ENCODE data around the gene TAF15. TPM values are rescaled to one million over a fixed set of nuclear protein-coding genes. Genes with fewer than 3 reads are reported as not detected.

The TAF15 gene
- total and polyA plus RNA-seq, 2 donors (not counting 1 experiment from before 2014, with no cell fraction given) = 22.9 to 84.1 TPM

DNA sequence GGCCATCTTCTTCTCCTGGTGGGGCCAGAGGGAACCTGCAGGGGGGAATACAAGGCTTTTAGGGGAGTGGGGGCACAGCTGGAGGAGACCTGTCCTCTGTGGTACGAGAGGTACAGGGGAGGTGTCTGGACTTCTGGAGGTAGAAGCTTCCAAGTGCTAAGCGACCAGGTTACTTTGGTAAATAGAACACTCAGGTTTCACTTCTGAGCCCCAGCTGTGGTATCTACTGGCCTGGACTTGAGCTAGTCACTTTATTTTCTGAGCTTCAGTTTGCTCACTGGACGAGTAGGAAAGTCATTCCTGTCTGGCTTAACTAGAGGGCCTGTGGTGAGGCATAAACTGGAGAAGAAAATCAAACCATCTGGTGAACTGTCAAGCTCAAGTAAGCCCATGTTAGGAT is 59.5 kb downstream of the TAF15 start, which contains the start of gene HEATR9:
HEATR9 (minus strand) TSS at position 155 of the 400 bp plus-strand sequence; CDS start at position 6, 149 bp downstream.
- Histone ChIP-seq H3K4me3 (replicated peaks in 1 of 4; ENCODE audit: control extremely low read depth in 1 of 4, insufficient read depth in 1 of 4, low read depth in 3 of 4, low read length in 4 of 4) (no peak within 1 kb of the TSS), H3K9ac (ENCODE audit: insufficient read depth, low read length) (no peak within 1 kb of the TSS), H3K27me3 (ENCODE audit: control insufficient read depth, insufficient read depth, low read length) (no peaks in the 10 kb centered on the region), H3K79me2 (ENCODE audit: control insufficient read depth, insufficient read depth, low read length) (no peaks in the 10 kb centered on the region), H3K27ac (ENCODE audit: insufficient read depth, low read length) (no peak within 1 kb of the TSS), H3K4me2 (ENCODE audit: extremely low read depth, insufficient read depth, low read length) (no peak within 1 kb of the TSS), H3K36me3 (ENCODE audit: control insufficient read depth, insufficient read depth, low read length) (no peaks in the 10 kb centered on the region), H4K20me1 (ENCODE audit: control insufficient read depth, extremely low read depth, insufficient read depth, low read length) (no peaks in the 10 kb centered on the region), H2AFZ (ENCODE audit: low read length) (no peak within 1 kb of the TSS), H3K9me3 (ENCODE audit: control insufficient read depth, insufficient read depth, low read depth, low read length) (no peaks in the 10 kb centered on the region), H3K4me1 (ENCODE audit: control insufficient read depth, extremely low read depth, insufficient read depth, low read length) (peaks cover 7% of the 10 kb centered on the region)
- TF ChIP-seq, protein P1, sequence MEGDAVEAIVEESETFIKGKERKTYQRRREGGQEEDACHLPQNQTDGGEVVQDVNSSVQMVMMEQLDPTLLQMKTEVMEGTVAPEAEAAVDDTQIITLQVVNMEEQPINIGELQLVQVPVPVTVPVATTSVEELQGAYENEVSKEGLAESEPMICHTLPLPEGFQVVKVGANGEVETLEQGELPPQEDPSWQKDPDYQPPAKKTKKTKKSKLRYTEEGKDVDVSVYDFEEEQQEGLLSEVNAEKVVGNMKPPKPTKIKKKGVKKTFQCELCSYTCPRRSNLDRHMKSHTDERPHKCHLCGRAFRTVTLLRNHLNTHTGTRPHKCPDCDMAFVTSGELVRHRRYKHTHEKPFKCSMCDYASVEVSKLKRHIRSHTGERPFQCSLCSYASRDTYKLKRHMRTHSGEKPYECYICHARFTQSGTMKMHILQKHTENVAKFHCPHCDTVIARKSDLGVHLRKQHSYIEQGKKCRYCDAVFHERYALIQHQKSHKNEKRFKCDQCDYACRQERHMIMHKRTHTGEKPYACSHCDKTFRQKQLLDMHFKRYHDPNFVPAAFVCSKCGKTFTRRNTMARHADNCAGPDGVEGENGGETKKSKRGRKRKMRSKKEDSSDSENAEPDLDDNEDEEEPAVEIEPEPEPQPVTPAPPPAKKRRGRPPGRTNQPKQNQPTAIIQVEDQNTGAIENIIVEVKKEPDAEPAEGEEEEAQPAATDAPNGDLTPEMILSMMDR (conservative IDR thresholded peaks at IDR 0.05 in 1 of 2, IDR thresholded peaks at IDR 0.05 in 1 of 2; ENCODE audit: low read depth in 1 of 2, low read length in 2 of 2) = no peak
- no peak for TF ChIP-seq EZH2 (IDR thresholded peaks at IDR 0.05; ENCODE audit: low read length, missing control alignments)
- DNase-seq (ENCODE audit: low read depth in 2 of 2) = no peak

DNA sequence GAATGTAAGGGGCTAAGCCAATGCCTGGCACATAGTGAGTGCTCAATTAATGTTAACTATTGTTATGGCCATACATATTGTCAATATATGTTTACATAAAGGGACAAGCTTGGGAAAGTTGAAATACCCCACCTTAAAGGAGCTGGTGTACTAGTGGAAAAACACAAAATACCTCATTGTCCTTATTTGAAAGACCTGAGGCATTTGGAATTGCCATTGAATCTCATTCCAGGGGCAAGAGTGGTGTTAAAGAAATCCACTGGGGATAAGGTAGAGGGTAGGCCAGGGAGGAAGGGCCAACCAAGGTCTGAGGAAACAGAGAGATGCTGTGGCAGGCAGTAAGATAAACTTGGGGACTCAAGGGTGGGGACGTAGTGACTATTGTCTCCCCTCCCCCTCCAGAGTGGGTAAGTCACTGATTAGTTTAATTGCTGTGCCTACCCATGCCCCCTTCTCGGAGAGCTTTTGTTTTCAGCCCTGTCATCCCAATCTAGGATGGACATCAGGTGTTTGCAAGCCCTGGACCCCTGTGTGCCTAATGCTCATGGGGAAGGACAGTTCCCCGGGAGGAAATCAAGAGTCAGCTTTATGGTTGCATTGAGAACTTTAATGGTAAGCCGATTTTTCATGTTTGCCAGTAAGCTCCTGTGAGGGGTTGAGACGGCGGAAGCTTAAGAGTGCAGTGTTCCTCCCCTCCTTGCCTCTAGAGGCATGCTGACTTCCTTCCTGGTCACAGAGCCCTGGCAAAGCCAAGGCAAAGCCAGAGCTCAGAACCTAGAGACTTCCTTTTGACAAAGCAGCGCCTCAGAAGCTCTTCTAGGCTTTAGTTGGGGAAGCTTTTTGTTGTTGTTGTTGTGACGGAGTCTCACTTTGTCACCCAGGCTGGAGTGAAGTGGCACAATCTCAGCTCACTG is 61.9 kb downstream of the TAF15 start:
- no peak for DNase-seq (ENCODE audit: low read depth in 2 of 2)
- Histone ChIP-seq H4K20me1 (ENCODE audit: control insufficient read depth, extremely low read depth, insufficient read depth, low read length) (no peaks in the 10 kb centered on the region), H2AFZ (ENCODE audit: low read length) (no peak overlapping the region), H3K36me3 (ENCODE audit: control insufficient read depth, insufficient read depth, low read length) (no peaks in the 10 kb centered on the region), H3K4me1 (ENCODE audit: control insufficient read depth, extremely low read depth, insufficient read depth, low read length) (peaks cover 2% of the 10 kb centered on the region), H3K4me3 (replicated peaks in 1 of 4; ENCODE audit: control extremely low read depth in 1 of 4, insufficient read depth in 1 of 4, low read depth in 3 of 4, low read length in 4 of 4) (no peak overlapping the region), H3K27me3 (ENCODE audit: control insufficient read depth, insufficient read depth, low read length) (no peaks in the 10 kb centered on the region), H3K9ac (ENCODE audit: insufficient read depth, low read length) (no peak overlapping the region), H3K9me3 (ENCODE audit: control insufficient read depth, insufficient read depth, low read depth, low read length) (no peaks in the 10 kb centered on the region), H3K79me2 (ENCODE audit: control insufficient read depth, insufficient read depth, low read length) (no peaks in the 10 kb centered on the region), H3K4me2 (ENCODE audit: extremely low read depth, insufficient read depth, low read length) (no peak overlapping the region), H3K27ac (ENCODE audit: insufficient read depth, low read length) (no peak overlapping the region)
- TF ChIP-seq, protein P1 (conservative IDR thresholded peaks at IDR 0.05 in 1 of 2, IDR thresholded peaks at IDR 0.05 in 1 of 2; ENCODE audit: low read depth in 1 of 2, low read length in 2 of 2) = no peak
- no peak for TF ChIP-seq EZH2 (IDR thresholded peaks at IDR 0.05; ENCODE audit: low read length, missing control alignments)

DNA sequence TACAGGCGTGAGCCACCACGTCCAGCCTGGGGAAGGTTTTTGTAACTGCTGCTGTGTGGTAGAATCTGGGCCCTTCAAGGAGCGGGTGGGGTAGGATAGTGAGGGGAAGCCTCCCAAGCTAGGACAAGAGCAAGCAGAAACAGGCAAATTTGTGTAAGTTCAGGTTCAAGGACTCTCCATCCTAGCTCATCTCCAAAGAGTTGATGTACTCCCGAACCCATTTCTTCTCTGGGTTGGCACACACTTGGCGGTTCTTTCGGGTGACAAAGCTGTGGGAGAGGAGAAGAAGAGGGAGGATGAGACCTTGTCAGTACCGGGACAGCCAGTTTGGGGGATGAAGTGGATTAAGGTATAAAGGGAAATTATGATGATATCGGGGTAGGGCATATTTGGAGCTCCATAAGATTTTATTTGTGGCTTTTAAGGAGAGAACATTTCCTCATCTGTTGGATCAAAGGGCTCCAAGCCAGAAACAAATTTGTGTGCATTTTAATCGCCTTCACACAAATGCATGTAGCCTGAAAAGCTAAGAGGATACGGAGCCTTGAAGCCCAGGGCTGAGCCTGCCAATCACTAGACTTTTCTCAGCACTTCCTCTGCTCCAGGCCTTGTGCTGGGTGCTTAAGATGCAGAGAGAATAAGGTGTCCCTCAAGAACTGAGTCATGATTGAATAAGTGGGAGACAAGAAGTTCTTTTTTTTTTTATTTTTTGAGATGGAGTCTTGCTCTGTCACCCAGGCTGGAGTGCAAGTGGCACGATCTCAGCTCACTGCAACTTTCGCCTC is 63.1 kb downstream of the TAF15 start:
- no peak overlapping the region for H3K4me2 ChIP-seq (ENCODE audit: extremely low read depth, insufficient read depth, low read length)
- H3K27ac ChIP-seq (ENCODE audit: insufficient read depth, low read length) = no peak overlapping the region
- no peaks in the 10 kb centered on the region for H3K36me3 ChIP-seq (ENCODE audit: control insufficient read depth, insufficient read depth, low read length)
- H3K4me3 ChIP-seq (replicated peaks in 1 of 4; ENCODE audit: control extremely low read depth in 1 of 4, insufficient read depth in 1 of 4, low read depth in 3 of 4, low read length in 4 of 4) = no peak overlapping the region
- H3K9me3 ChIP-seq (ENCODE audit: control insufficient read depth, insufficient read depth, low read depth, low read length) = no peaks in the 10 kb centered on the region
- H3K9ac ChIP-seq (ENCODE audit: insufficient read depth, low read length) = no peak overlapping the region
- H4K20me1 ChIP-seq (ENCODE audit: control insufficient read depth, extremely low read depth, insufficient read depth, low read length) = no peaks in the 10 kb centered on the region
- DNase-seq (ENCODE audit: low read depth in 2 of 2) = no peak
- no peaks in the 10 kb centered on the region for H3K79me2 ChIP-seq (ENCODE audit: control insufficient read depth, insufficient read depth, low read length)
- no peaks in the 10 kb centered on the region for H3K27me3 ChIP-seq (ENCODE audit: control insufficient read depth, insufficient read depth, low read length)
- H2AFZ ChIP-seq (ENCODE audit: low read length) = no peak overlapping the region
- TF ChIP-seq, protein P1 (conservative IDR thresholded peaks at IDR 0.05 in 1 of 2, IDR thresholded peaks at IDR 0.05 in 1 of 2; ENCODE audit: low read depth in 1 of 2, low read length in 2 of 2) = no peak
- no peak for TF ChIP-seq EZH2 (IDR thresholded peaks at IDR 0.05; ENCODE audit: low read length, missing control alignments)
- no peaks in the 10 kb centered on the region for H3K4me1 ChIP-seq (ENCODE audit: control insufficient read depth, extremely low read depth, insufficient read depth, low read length)
